ENCODE data around the gene REPS2.

Gene REPS2

DNA sequence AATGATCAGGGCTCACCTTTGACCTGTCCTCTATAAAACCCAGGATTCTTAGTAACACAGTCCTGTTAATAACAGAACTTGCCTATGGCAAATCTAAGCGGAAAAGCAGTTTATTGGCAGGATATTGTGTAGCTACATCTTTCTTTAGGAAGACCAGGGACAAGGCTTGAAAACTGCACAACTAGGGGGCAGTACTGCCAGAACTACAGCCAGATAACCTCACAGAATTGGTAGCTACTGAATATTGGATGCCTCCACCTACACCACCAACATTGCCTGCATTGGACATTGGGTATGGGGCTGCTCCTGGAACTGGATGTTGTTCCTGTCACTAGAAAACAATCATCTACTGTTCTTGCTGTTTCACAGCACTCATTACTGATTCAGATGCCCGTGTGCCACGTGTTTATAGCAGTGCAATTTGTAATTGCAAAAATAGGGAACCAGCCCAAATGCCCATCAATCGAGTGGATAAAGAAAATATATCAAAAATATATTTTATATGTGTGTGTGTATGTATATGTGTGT, 47.4 kb downstream of the REPS2 start:
- TF ChIP-seq JUND (IDR thresholded peaks at IDR 0.05; ENCODE audit: low read depth) = no peak
- DNase-seq (ENCODE audit: low read depth in 1 of 2, low spot score in 1 of 2) = no peak
- in situ Hi-C loops (cut with HindIII; ENCODE audit: low pct_unique_long_range_greater_than_20kb, low sequenced_read_pairs) = no loop called here

DNA sequence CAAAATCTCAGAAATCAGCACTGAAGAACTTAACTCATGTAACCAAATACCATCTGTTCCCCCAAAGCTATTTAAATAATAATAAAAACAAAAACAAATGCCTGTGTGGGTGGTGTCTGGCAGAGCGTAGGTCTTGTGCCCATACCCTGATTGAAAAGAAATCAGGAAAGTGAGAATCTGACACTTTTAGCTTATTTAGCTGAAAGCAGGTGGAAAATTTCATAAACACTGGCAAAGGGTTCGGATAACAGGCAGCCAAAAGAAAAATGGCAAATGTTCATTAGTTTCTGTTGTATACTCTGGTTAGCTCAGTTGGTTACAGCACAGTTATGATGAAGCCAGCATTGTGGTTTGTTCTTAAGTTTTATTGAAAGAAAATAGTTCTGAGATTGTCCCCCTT, 48.3 kb downstream of the REPS2 start:
- TF ChIP-seq JUND (IDR thresholded peaks at IDR 0.05; ENCODE audit: low read depth) = no peak
- no peak for DNase-seq (ENCODE audit: low read depth in 1 of 2, low spot score in 1 of 2)
- in situ Hi-C loops (cut with HindIII; ENCODE audit: low pct_unique_long_range_greater_than_20kb, low sequenced_read_pairs) = no loop called here

DNA sequence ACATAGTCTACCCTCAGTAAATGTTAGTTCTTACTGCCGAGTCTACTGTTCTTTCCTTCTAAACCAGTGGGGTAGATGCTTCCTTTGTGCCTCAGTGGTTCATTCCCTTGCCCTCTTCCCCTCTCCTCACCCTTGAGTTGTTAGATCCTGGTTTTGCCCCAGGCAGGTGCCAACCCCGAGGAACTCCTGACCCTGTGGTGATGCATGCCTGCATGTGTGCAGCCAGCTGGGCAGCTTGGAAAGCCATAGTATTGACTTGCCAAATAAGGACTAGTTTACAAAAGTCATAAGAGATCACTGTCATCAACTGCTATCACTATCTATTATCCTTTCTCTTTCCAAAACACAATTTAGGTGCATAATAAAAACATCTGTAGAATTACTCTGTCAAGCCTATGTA, 50.9 kb downstream of the REPS2 start:
- in situ Hi-C loops (cut with HindIII; ENCODE audit: low pct_unique_long_range_greater_than_20kb, low sequenced_read_pairs) = no loop called here
- TF ChIP-seq JUND (IDR thresholded peaks at IDR 0.05; ENCODE audit: low read depth) = no peak
- no peak for DNase-seq (ENCODE audit: low read depth in 1 of 2, low spot score in 1 of 2)

DNA sequence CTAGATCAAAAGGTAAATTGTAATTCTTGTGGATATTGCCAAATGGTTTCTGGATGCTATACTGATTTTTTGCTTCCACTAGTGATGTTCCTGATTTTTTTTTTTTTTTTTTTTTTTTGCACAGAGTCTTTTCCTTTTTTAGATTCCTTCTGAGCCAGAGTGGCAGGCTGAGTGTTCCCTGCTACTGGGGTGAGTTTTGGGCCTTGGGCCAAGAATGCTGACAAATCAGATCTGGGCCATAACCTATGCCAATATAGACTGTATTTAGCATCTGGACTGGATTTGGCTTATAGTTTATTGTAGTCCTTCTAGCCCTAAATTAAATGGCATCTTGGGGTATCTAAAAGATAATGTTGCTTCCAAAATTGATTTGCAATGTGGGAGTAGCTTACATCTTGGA, 52.8 kb downstream of the REPS2 start:
- in situ Hi-C loops (cut with HindIII; ENCODE audit: low pct_unique_long_range_greater_than_20kb, low sequenced_read_pairs) = no loop called here
- no peak for DNase-seq (ENCODE audit: low read depth in 1 of 2, low spot score in 1 of 2)
- TF ChIP-seq JUND (IDR thresholded peaks at IDR 0.05; ENCODE audit: low read depth) = no peak

DNA sequence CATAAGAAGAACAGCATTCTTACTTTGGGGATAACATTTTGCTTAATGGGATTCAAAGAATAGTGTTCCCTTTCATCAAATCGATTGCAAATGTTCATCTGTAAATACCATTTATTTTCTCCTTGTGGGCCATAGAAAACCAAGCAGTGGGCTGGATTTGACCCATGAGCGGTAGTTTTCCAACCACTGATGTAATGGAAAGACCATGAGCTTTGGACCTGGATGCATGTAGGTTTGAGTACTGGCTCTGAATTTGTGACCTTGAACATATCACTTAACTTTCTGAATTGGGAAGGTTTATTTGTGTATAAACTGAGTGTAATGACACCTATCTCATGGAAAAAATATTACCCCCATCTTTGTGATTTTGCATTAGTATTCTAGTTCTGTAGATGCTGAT, 54.3 kb downstream of the REPS2 start:
- in situ Hi-C loops (cut with HindIII; ENCODE audit: low pct_unique_long_range_greater_than_20kb, low sequenced_read_pairs) = no loop called here
- no peak for DNase-seq (ENCODE audit: low read depth in 1 of 2, low spot score in 1 of 2)
- no peak for TF ChIP-seq JUND (IDR thresholded peaks at IDR 0.05; ENCODE audit: low read depth)

DNA sequence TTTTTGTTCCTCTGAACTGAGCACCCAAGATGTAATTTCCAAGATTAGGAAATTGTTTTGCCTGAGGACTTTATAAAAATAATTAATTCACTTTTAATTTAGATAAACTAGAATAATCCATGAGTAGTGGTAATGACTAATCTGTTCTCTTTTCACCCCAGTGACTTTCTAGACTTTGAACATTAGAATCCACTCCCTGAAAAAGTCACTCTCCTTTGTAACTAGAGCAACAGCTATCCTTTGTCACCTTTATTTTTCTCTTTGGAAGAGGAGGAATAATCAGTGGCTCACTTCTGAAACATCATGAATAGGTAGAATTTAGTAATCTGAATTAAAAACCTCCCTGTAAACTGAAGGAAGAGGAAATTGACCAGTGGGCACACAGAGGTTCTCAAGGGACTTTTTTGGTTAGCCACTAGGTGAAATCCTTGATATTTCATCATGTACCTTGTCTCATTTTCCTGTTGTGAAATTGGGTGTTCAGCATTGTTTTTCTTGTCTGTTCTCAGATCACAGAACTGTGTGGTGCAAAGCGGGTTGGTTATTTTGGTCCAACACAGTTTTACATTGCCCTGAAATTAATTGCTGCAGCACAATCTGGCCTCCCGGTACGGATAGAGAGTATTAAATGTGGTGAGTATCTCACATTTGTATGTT, 59.4 kb downstream of the REPS2 start:
- TF ChIP-seq JUND (IDR thresholded peaks at IDR 0.05; ENCODE audit: low read depth) = no peak
- in situ Hi-C loops (cut with HindIII; ENCODE audit: low pct_unique_long_range_greater_than_20kb, low sequenced_read_pairs) = no loop called here
- DNase-seq (ENCODE audit: low read depth in 1 of 2, low spot score in 1 of 2) = no peak

DNA sequence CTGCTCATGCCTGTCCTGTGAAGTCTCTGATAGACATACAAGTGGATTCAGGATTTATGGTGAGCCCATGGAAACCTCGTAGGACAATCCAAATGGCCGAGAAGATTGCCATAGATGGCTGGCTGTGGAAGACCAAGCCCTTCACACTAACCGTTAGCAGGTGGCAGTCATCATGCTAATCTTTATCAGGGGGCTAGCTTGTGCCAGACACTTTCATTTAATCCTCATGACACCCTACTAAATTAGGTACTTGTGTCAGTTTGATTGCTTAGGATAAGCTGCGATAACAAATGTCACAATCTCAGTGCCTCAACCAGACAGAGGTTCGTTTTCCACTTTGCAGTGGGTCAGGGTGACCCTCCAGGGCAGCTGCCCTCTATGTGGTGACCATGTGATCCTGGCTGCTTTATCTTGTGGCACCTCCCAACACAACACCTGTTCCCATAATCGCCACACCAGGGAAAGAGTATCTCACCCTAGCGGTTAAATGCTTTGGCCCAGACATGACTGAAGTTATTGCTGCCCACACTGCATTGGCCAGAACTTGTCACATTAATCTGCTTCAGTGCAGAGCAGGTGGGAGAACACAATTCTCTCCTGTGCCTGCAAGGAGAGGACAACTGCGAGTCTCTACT, 60.8 kb downstream of the REPS2 start:
- TF ChIP-seq JUND (IDR thresholded peaks at IDR 0.05; ENCODE audit: low read depth) = no peak
- in situ Hi-C loops (cut with HindIII; ENCODE audit: low pct_unique_long_range_greater_than_20kb, low sequenced_read_pairs) = no loop called here
- DNase-seq (ENCODE audit: low read depth in 1 of 2, low spot score in 1 of 2) = no peak

DNA sequence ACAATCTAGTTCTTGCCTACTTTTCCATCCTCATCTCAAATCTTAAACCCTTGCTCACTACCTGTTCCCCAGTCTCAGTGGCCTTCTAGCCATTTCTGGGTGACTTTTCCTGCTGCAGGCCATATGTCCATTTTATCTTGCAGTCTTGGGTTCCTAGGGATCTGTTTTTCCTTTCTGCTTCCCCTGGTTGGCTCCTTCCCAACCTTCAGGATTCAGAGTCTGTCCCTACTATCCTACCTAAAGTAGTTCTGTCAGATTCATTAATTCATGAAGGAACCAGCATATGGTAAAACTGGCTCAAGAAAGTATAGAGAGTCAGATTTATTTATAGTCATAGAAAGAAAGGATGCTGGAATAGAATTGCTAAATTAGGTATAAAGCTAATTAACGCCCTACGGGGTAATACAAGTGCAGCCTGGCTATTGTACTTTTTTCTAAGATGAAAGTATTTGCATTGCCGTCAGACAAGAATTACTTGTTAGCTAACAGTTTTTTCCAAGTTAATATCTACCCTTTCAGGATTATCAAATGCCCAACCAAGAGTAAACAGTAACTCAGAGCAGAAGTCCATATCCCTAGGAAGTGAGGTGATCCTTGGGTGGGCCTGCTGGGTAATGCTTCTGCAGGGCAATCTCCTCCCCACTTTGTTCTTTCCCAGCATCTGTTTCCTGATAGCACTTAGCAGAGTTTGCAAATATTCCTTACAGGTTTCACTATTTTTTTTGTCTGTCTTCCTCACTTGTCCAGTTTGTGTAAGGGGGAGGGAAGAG, 63.6 kb downstream of the REPS2 start:
- TF ChIP-seq JUND (IDR thresholded peaks at IDR 0.05; ENCODE audit: low read depth) = no peak
- DNase-seq (ENCODE audit: low read depth in 1 of 2, low spot score in 1 of 2) = no peak
- in situ Hi-C loops (cut with HindIII; ENCODE audit: low pct_unique_long_range_greater_than_20kb, low sequenced_read_pairs) = no loop called here

DNA sequence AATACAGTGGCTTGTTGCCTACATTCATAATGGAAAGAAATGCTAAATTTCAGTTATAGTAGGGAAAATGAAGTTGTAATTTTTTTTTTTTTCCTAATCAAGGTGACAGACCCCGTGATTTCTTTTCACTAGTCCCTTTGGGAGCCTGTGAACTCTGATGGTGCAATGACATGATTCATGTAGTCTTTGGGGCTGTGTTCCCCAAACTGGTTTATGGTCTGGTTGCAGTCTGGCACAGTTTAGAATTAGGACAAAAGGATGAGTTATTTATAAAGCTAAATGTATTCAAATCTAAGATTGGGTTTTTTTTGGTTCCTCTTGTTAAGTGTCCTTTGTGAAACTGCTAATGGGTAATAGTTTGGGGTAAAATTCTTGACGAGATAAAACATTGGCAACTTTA, 66.0 kb downstream of the REPS2 start:
- in situ Hi-C loops (cut with HindIII; ENCODE audit: low pct_unique_long_range_greater_than_20kb, low sequenced_read_pairs) = no loop called here
- DNase-seq (ENCODE audit: low read depth in 1 of 2, low spot score in 1 of 2) = no peak
- TF ChIP-seq JUND (IDR thresholded peaks at IDR 0.05; ENCODE audit: low read depth) = no peak

DNA sequence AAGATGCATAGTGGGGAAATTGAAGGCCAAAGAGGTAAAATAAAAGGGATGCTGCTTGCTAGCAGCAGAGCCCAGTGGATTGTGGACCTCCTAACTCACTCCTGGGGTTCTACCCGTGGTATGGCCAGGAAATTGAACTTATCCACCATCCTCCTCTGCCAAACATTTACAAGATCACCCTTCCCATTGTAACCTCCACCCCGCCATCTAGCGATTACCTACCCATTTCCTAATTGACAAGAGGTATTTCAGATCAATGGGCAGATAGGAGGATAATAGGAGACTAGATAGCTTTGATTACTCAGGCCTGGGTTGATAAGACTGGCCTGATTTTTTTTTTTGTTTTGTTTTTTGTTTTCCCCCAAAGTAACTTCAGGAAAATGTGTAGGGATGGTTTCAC, 67.8 kb downstream of the REPS2 start:
- TF ChIP-seq JUND (IDR thresholded peaks at IDR 0.05; ENCODE audit: low read depth) = no peak
- no peak for DNase-seq (ENCODE audit: low read depth in 1 of 2, low spot score in 1 of 2)
- in situ Hi-C loops (cut with HindIII; ENCODE audit: low pct_unique_long_range_greater_than_20kb, low sequenced_read_pairs) = no loop called here

DNA sequence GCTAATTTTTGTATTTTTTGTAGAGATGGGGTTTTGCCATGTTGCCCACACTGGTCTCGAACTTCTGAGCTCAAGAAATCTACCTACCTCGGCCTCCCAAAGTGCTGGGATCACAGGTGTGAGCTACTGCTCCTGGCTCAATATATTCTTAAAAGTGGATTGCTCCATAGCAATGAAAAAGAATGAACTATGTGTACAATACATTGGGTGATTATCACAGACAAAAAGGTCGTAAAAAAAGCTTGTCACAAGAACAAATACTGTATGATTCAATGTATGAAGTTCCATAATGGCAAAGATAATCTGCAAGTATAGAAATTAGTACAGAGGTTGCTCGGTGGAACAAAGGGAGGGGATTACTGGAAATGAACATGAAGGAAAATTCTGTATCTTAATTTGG, 70.7 kb downstream of the REPS2 start:
- DNase-seq (ENCODE audit: low read depth in 1 of 2, low spot score in 1 of 2) = no peak
- TF ChIP-seq JUND (IDR thresholded peaks at IDR 0.05; ENCODE audit: low read depth) = no peak
- in situ Hi-C loops (cut with HindIII; ENCODE audit: low pct_unique_long_range_greater_than_20kb, low sequenced_read_pairs) = no loop called here

DNA sequence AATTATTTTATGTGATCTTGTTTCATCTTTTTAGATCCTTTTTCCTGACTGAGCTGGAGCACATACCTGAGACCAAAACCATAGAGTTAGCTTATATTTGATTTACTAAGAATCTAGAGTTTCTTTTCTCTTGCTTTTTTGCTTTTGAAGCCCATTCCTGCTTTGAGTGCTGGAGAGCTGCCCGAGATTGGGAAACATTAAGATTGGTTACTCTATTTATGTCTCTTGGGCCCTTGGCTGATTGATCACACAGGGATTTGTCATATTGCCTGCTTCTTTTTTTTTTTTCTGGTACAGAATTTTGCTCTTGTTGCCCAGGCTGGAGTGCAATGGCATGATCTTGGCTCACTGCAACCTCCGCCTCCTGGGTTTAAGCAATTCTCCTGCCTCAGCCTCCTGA, 73.9 kb downstream of the REPS2 start:
- in situ Hi-C loops (cut with HindIII; ENCODE audit: low pct_unique_long_range_greater_than_20kb, low sequenced_read_pairs) = no loop called here
- no peak for DNase-seq (ENCODE audit: low read depth in 1 of 2, low spot score in 1 of 2)
- no peak for TF ChIP-seq JUND (IDR thresholded peaks at IDR 0.05; ENCODE audit: low read depth)
